Fibroblast of the conjunctiva (primary cell): ENCODE data around the gene UBA6.

Source experiments
- DNase-seq: peaks from one replicate; pipeline ENCODE4 v3.0.0-alpha.2; 2010; ENCODE audit warnings: low read depth

UBA6 gene

DNA sequence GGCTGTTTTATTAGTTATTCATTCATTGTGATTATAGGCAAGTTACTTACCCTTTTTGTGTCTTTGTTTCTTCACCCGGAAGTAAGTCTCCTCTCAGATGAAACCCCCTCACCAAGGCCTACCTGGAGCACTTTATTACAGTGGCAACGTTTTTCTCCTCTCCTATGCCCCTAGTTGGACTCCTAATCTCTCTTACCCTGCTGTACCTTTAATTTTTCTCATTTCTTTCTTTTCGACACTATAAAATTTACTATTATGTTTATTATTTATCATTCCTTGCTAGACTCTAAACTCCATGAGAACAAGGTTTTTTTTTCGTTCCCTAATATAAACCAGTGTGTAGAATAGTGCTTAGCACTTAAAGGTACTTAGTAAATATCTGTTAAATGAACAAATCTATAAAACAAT is 124.9 kb downstream of the UBA6 start:
- DNase-seq: no peak

DNA sequence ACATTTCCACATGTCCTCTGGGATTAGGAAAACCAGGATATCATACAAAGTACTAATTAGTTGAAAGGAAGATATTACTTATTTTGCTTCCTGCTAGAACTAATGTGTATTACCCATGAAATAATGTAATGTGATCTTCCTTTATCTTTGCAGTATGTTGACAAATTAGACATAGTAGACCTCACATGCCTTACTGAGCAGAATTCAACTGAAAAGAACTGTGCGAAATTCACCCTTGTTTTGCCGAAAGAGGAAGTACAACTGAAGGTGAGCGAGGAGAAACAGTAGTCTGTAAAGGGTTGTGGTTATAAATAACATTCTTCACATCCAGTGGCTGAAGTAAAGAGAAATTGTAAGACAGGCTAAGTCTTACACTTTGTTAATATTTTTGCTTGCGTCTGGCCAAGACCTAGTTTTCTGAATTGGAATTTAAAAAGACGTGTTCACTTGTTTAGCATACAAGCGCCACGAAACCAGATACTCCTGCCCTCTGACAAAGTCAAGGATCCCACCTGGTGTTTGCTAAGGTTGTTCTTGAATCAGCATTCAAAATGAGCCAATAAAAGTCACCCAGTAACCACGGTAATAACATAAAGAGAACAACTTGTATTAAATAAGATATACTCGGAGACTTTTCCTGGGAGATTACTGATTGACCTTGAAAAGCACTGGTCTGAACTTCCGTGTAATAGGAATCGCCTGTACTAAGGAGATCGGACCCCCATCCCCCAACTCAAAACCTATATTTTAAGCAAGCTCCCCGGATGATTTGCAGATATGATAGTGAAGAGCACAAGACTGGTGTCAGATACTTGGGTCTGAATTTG is 125.5 kb downstream of the UBA6 start:
- DNase-seq: no peak

DNA sequence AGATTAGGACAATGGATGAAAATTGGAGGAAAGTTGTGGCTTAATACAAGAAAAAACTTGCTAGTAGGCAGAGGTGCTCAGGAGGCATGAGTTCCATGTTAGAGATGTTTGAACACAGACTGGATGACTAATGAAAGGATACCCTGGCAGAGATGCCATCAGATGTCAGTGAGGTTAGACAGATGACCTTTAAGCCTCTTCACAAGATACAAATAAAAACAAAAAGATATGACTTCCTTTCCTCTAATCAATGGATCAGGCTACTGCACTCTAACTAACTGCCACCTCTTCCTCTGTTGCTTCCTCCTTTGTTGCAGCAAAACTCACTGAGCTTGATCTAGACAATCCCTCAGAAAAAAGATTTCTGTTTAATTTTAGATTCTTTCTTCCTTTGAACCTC is 127.8 kb downstream of the UBA6 start:
- no peak for DNase-seq

DNA sequence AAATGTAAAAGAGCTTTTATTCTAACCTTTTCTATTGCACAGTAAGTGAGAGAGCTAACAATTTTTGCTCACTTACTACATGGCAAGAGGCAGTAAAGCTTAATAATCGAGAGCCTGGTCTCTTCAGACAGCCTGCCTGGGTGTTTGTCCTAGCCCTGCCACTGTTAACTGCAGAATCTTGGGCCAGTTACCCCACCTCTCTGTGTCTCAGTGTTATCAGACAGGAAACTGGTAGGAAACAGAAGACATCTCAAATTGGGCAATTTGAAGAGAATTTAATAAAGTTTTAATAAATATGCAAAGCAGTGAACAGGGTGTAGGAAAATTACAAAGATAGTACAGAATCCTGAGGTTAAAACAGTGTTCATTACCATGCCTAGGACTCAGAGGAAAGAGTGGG is 129.0 kb downstream of the UBA6 start:
- DNase-seq: no peak

DNA sequence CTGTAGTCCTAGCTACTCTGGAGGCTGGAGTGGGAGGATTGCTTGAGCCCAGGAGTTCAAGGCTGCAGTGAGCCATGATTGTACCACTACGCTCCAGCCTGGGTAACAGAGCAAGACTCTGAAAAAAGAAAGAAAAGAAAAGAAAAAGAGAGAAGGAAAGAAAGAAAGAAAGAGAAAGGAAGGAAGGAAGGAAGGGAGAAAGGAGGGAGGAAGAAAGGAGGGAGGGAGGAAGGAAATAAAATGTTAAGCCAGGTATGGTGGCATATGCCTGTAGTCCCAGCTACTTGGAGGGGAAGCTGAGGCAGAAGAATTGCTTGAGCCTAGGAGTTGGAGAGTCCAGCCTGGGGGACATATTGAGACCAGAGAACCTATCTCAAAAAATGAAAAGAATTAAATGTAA is 130.4 kb downstream of the UBA6 start:
- DNase-seq: no peak

DNA sequence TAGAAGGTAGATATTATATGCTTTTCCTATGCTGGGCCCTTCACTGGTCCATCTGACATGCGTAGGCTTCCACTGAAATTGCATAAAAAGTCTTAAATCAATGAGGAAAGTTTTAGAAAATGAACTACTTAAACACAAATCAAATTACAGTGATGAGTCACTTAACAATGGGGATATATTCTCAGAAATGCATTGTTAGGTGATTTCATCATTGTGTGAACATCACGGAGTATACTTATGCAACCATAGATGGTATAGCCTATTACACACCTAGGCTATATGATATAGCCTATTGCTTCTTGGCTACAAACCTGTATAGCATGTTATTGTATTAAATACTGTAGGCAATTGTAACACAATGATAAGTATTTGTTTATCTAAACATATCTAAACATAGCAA is 132.1 kb downstream of the UBA6 start:
- no peak for DNase-seq

DNA sequence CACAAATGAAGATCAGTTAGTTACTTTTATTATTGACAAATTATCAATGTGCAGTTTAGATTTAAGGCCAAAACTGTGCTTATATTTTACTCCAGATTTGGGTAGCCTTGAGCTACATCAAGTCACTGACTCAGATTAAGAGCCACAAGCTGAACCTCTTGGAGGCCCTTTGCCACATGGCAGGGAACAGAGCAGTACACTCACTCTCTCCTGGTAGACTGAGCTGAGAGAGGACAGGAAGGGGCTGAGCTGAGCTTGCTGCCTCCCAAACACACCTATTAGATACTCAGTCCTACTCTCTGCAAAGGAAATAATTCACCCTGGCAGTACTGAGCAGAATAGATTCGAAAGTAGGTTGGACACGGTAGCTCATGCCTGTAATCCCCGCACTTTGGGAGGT is 134.6 kb downstream of the UBA6 start:
- DNase-seq: no peak

DNA sequence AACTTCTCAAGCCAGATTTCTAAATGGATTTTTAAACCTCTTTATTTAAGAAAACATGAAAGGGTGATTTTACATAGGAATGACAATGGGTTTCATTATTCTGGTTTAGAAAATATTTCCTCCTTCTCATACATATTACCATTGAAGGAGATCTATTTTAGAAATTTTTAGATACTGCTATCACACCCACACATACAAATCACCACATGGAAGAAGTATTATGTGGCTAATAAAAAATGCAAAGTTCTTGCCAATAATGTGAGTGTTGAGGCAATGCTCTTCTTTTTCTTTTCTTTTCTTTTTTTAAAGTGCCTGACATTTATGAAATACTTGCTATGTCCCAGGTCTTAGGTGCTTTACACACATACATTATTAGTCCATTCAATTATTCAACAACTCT is 135.7 kb downstream of the UBA6 start:
- DNase-seq: no peak
